Sigmoid colon (tissue), 4 donors: ENCODE data around the gene IRF5.

Experiments used
- CTCF ChIP-seq, 4 experiments: fragments of 450-650 bp in 3 of 4; fragments of 200-600 bp in 1 of 4; IDR thresholded peaks; one replicate each; pipeline ENCODE4 v1.5.1; 2016 to 2019; ENCODE audit warnings: antibody characterized with exemption in 4 of 4, mild to moderate bottlenecking in 3 of 4, moderate library complexity in 2 of 4
- EP300 ChIP-seq, 4 donors: sonication (generic); formaldehyde crosslinking; IDR thresholded peaks; one replicate each; pipeline ENCODE4 v1.6.1; 2017; ENCODE audit warnings: antibody characterized with exemption in 4 of 4
- POLR2A ChIP-seq, 2 donors: fragments of 450-650 bp; IDR thresholded peaks; one replicate each; pipeline ENCODE4 v1.6.1; 2016; ENCODE audit warnings: antibody characterized with exemption in 2 of 2, mild to moderate bottlenecking in 2 of 2, moderate library complexity in 2 of 2
- POLR2AphosphoS5 ChIP-seq, 4 donors: sonication (generic); formaldehyde crosslinking; IDR thresholded peaks; one replicate each; pipeline ENCODE4 v1.6.1; 2017; ENCODE audit warnings: antibody characterized with exemption in 4 of 4

DNA sequence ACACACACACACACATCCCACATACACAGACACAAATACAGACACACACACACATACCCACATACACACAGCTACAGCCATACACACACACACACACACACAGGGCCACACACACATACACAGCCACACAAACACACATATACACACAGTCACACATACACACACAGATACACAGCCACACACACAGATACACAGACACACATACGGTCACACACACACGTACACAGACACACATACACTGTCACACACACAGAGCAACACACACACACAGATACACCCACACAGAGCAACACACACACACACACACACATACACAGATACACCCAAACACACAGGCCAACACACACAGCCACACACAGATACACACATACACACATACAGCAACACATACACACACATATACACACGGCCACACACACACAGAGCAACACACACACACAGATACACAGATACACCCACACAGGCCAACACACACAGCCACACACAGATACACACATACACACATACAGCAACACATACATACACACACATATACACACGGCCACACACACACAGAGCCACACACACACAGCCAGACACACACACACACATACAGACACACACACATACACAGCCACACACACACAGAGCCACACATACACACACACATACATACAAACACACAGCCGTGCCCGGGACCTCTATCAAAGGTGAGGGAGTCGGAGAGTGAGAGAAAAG lies 49.5 kb upstream of the IRF5 start:
- TF ChIP-seq CTCF (IDR thresholded peaks at IDR 0.05) (no peak), POLR2A (IDR thresholded peaks at IDR 0.05) (no peak), EP300 (IDR thresholded peaks at IDR 0.05) (no peak), POLR2AphosphoS5 (IDR thresholded peaks at IDR 0.05) (no peak)
